ENCODE data around the gene PDE1A. TPM values are rescaled to one million over a fixed set of nuclear protein-coding genes. Genes with fewer than 3 reads are reported as not detected.

The PDE1A gene
- total and polyA plus RNA-seq, 10 of the 15 experiments (the other 5 are each of a cell fraction or from before 2014, with no cell fraction given), result 1.1 TPM; not detected in 9

GRCh38 chr2:182447163-182447562 lies 20.3 kb upstream of the PDE1A start:
- Histone ChIP-seq H2AFZ (ENCODE audit: control insufficient read depth, low read depth, low read length) (no peak overlapping the region), H3K27me3 (replicated peaks in 1 of 2; ENCODE audit: control insufficient read depth in 2 of 2, insufficient read depth in 2 of 2, low read length in 1 of 2) (no peaks in the 10 kb centered on the region; a peak in 1 of 4 replicates), H3K79me2 (ENCODE audit: control insufficient read depth, insufficient read depth, low read length) (no peaks in the 10 kb centered on the region), H4K20me1 (ENCODE audit: control insufficient read depth, insufficient read depth) (no peaks in the 10 kb centered on the region), H3K4me2 (ENCODE audit: control insufficient read depth, insufficient read depth) (no peak overlapping the region), H3K9me3 (replicated peaks; ENCODE audit: control insufficient read depth, insufficient read depth, low read length) (no peaks in the 10 kb centered on the region), H3K4me1 (ENCODE audit: control insufficient read depth, insufficient read depth, low read length) (no peaks in the 10 kb centered on the region), H3K9ac (ENCODE audit: control insufficient read depth, insufficient read depth, low read length) (no peak overlapping the region), H3K36me3 (ENCODE audit: control insufficient read depth in 2 of 2, insufficient read depth in 2 of 2, low read length in 1 of 2) (no peaks in the 10 kb centered on the region), H3K27ac (ENCODE audit: control insufficient read depth, insufficient read depth) (no peak overlapping the region), H3K4me3 (no peak overlapping the region)
- FAIRE-seq (no peak), DNase-seq (ENCODE audit: low read depth, low spot score) (no peak), ATAC-seq (no peak)
- no TSS peak for BruUV-seq (replicated peaks)
- intact Hi-C loops (cut with micrococcal nuclease; ENCODE audit: unreplicated experiment) (no loop called here), in situ Hi-C loops (cut with MboI) (no loop called here)
- 7% methylated on average over 2 of the region's 2 CpGs for WGBS (ENCODE audit: insufficient coverage, insufficient replicate concordance, low lambda C conversion rate, missing lambda C conversion rate)
- SMC1A ChIA-PET (ENCODE audit: uncharacterized antibody, unreplicated experiment), result no interaction called here
- CTCF ChIA-PET, result no interaction called here
- POLR2A ChIA-PET, result no interaction called here
- RAD21 ChIA-PET (ENCODE audit: unreplicated experiment), result no interaction called here
- TF ChIP-seq ZBTB4 (CRISPR knock-in tag; IDR thresholded peaks at IDR 0.05) (no peak), WRNIP1 (IDR thresholded peaks at IDR 0.05; ENCODE audit: borderline replicate concordance, low read depth, low read length) (no peak), SREBF1 (IDR thresholded peaks at IDR 0.05; ENCODE audit: low read length) (no peak), ZNF687 (IDR thresholded peaks at IDR 0.05) (no peak), EZH2 (IDR thresholded peaks at IDR 0.05; ENCODE audit: borderline replicate concordance, control insufficient read depth, low read depth, low read length) (no peak), NR2C1 (IDR thresholded peaks at IDR 0.05) (no peak), ZBTB40 (IDR thresholded peaks at IDR 0.05; ENCODE audit: borderline replicate concordance) (no peak), POLR2A (IDR thresholded peaks at IDR 0.05; ENCODE audit: low read depth, low read length) (no peak), TCF12 (IDR thresholded peaks at IDR 0.05; ENCODE audit: low read depth, low read length) (no peak), NRF1 (conservative IDR thresholded peaks at IDR 0.05; ENCODE audit: low read depth, low read length) (no peak)

All from GM12878 (cell line).